ENCODE measurements around the gene ROBO3.

ROBO3 gene

GRCh38 chr11:124840666-124841065 is 24.6 kb upstream of the ROBO3 start:
- H3K27ac ChIP-seq: no peak overlapping the region
- no peak overlapping the region for H3K4me3 ChIP-seq
- H3K4me2 ChIP-seq: no peak overlapping the region
- no peak overlapping the region for H3K9ac ChIP-seq
- peaks cover 0 to 18% (median 5%) of the 10 kb centered on the region in 11 experiments; a peak in 7 of 22 replicates for H3K9me3 ChIP-seq (replicated peaks in 1 of 11)
- peaks cover 5 to 15% (median 10%) of the 10 kb centered on the region in 10 experiments; a peak in 11 of 20 replicates for H3K4me1 ChIP-seq
- TF ChIP-seq Cebpa-rat (IDR thresholded peaks at IDR 0.05): no peak
- H3K36me3 ChIP-seq: no peaks in the 10 kb centered on the region
- peaks cover 0 to 38% (median 14%) of the 10 kb centered on the region in 11 experiments; a peak in 13 of 22 replicates for H4K20me1 ChIP-seq
- peaks cover 86 to 97% (median 90%) of the 10 kb centered on the region in 11 experiments for H3K27me3 ChIP-seq

DNA sequence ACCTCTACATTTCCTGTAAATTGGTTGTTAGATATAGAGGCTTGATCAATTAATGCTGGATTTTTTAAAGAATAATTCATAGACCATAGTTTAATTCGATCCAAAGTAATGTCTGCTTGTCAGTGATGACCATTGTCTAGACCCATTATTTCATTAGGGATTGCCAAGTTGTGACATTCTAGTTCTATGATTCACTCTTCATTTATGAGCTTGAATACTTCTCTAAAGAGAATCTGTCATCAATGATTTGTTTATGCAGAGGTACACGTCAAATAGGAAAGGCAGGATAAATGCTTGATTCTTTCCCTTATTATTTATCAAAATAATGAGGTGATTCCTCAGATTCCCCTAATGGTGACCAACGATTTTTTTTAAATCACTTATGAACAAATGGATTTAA is 24.0 kb upstream of the ROBO3 start:
- Histone ChIP-seq H3K27me3 (peaks cover 90 to 97% (median 92%) of the 10 kb centered on the region in 11 experiments), H3K4me1 (peaks cover 5 to 14% (median 10%) of the 10 kb centered on the region in 10 experiments; a peak in 11 of 20 replicates), H3K9me3 (replicated peaks in 1 of 11) (peaks cover 0 to 18% (median 5%) of the 10 kb centered on the region in 11 experiments; a peak in 7 of 22 replicates), H4K20me1 (peaks cover 0 to 38% (median 14%) of the 10 kb centered on the region in 11 experiments; a peak in 13 of 22 replicates), H3K4me2 (no peak overlapping the region), H3K4me3 (no peak overlapping the region), H3K9ac (no peak overlapping the region), H3K36me3 (no peaks in the 10 kb centered on the region), H3K27ac (no peak overlapping the region)
- no peak for TF ChIP-seq Cebpa-rat (IDR thresholded peaks at IDR 0.05)

GRCh38 chr11:124841840-124842239 is 23.4 kb upstream of the ROBO3 start:
- no peak overlapping the region for H3K9ac ChIP-seq
- no peak for TF ChIP-seq Cebpa-rat (IDR thresholded peaks at IDR 0.05)
- H3K9me3 ChIP-seq (replicated peaks in 1 of 11): peaks cover 0 to 18% (median 5%) of the 10 kb centered on the region in 11 experiments; a peak in 7 of 22 replicates
- H3K4me2 ChIP-seq: no peak overlapping the region
- peaks cover 93 to 99% (median 98%) of the 10 kb centered on the region in 11 experiments for H3K27me3 ChIP-seq
- H3K27ac ChIP-seq: no peak overlapping the region
- H3K36me3 ChIP-seq: no peaks in the 10 kb centered on the region
- H3K4me1 ChIP-seq: peaks cover 5 to 12% (median 7%) of the 10 kb centered on the region in 10 experiments; a peak in 11 of 20 replicates
- H3K4me3 ChIP-seq: 0 out of 20 replicates have a peak overlapping the region, but pooled peaks of 1 of the 10 experiments have one; percentile 4
- peaks cover 0 to 38% (median 14%) of the 10 kb centered on the region in 11 experiments; a peak in 13 of 22 replicates for H4K20me1 ChIP-seq

- Histone ChIP-seq H3K4me3 (0 out of 20 replicates have a peak overlapping the region, but pooled peaks of 1 of the 10 experiments have one; percentile 4), H3K27me3 (peaks cover 98 to 100% (median 100%) of the 10 kb centered on the region in 11 experiments), H3K27ac (no peak overlapping the region), H3K4me2 (no peak overlapping the region), H4K20me1 (peaks cover 0 to 38% (median 14%) of the 10 kb centered on the region in 11 experiments; a peak in 13 of 22 replicates), H3K36me3 (no peaks in the 10 kb centered on the region), H3K9me3 (replicated peaks in 1 of 11) (peaks cover 0 to 18% (median 5%) of the 10 kb centered on the region in 11 experiments; a peak in 7 of 22 replicates), H3K4me1 (peaks cover 5 to 10% (median 7%) of the 10 kb centered on the region in 10 experiments; a peak in 11 of 20 replicates), H3K9ac (no peak overlapping the region)
- no peak for TF ChIP-seq Cebpa-rat (IDR thresholded peaks at IDR 0.05)
Measured at GRCh38 chr11:124842305-124842704, 22.9 kb upstream of the ROBO3 start.

GRCh38 chr11:124843616-124843910 is 21.7 kb upstream of the ROBO3 start:
- Histone ChIP-seq H3K27ac (no peak overlapping the region), H3K9ac (no peak overlapping the region), H4K20me1 (peaks cover 0 to 29% (median 12%) of the 10 kb centered on the region in 11 experiments; a peak in 13 of 22 replicates), H3K27me3 (peaks cover 91 to 100% (median 100%) of the 10 kb centered on the region in 11 experiments), H3K9me3 (replicated peaks in 1 of 11) (peaks cover 0 to 18% (median 5%) of the 10 kb centered on the region in 11 experiments; a peak in 7 of 22 replicates), H3K4me2 (no peak overlapping the region), H3K4me1 (peaks cover 5 to 10% (median 7%) of the 10 kb centered on the region in 10 experiments; a peak in 11 of 20 replicates), H3K36me3 (no peaks in the 10 kb centered on the region), H3K4me3 (no peak overlapping the region)
- no peak for TF ChIP-seq Cebpa-rat (IDR thresholded peaks at IDR 0.05)

GRCh38 chr11:124844664-124845079 is 20.6 kb upstream of the ROBO3 start:
- TF ChIP-seq Cebpa-rat (IDR thresholded peaks at IDR 0.05): no peak
- Histone ChIP-seq H3K36me3 (no peaks in the 10 kb centered on the region), H3K27ac (no peak overlapping the region), H3K27me3 (peaks cover 86 to 100% (median 100%) of the 10 kb centered on the region in 11 experiments), H3K9me3 (replicated peaks in 1 of 11) (peaks cover 0 to 17% (median 5%) of the 10 kb centered on the region in 11 experiments; a peak in 7 of 22 replicates), H3K4me1 (peaks cover 0 to 2% (median 0%) of the 10 kb centered on the region in 10 experiments; a peak in 4 of 20 replicates), H4K20me1 (peaks cover 0 to 18% (median 7%) of the 10 kb centered on the region in 11 experiments; a peak in 11 of 22 replicates), H3K9ac (no peak overlapping the region), H3K4me3 (no peak overlapping the region), H3K4me2 (no peak overlapping the region)

DNA sequence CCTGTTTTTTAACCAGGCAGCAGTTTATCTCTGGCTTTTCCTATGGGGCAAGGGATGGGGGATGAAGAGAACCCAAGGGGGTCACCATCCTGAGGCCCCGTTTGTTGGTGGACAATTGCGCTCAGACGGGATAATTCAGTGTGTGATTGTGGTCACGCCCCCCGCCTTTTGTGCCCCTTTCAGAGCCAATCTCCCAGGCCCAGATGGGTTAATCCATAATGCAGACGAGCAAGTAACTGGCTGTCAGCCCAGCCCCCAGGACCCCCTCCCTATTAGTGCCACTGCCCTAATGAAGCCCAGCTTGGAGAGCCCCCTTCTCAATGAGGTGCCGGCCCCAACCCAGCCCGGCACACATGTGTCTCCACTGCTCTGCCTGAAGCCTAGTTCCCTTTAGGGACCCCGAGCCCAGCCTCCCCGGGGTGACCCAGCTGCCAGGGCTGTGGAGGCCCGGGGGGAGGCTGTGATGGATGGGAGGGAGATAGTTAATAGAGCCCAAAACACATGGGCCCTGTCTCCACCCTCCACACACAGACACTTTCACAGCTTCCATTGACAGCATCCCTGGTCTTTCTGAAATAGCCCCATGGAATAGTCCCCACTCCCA is 19.1 kb upstream of the ROBO3 start:
- Histone ChIP-seq H4K20me1 (peaks cover 0 to 14% (median 7%) of the 10 kb centered on the region in 11 experiments; a peak in 8 of 22 replicates), H3K9me3 (replicated peaks in 1 of 11) (peaks cover 0 to 13% (median 5%) of the 10 kb centered on the region in 11 experiments; a peak in 5 of 22 replicates), H3K4me3 (no peak overlapping the region), H3K27me3 (peaks cover 71 to 92% (median 87%) of the 10 kb centered on the region in 11 experiments), H3K4me1 (no peaks in the 10 kb centered on the region; a peak in 1 of 20 replicates), H3K36me3 (no peaks in the 10 kb centered on the region), H3K9ac (no peak overlapping the region), H3K27ac (no peak overlapping the region), H3K4me2 (no peak overlapping the region)
- no peak for TF ChIP-seq Cebpa-rat (IDR thresholded peaks at IDR 0.05)

DNA sequence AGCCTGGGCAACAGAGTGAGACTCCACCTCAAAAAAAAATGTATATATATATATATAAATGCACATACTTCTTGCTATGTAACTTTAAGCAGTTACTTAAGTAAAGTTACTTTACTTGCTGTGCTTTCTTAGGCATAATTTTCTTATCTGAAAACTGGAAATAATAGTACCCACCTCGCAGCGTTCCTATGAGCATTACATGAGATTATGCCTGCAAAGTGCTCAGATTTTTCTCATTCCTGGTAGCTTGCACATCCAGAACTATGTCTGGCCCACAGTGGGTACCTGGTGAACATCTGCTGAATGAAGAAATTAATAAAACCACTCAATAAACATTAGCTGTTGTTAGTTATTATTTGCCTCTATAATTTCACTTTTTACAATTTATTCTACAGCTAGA is 6.1 kb upstream of the ROBO3 start:
- H3K27me3 ChIP-seq: peaks cover 32 to 49% (median 39%) of the 10 kb centered on the region in 11 experiments
- no peak overlapping the region for H3K27ac ChIP-seq
- H3K9ac ChIP-seq: no peak overlapping the region
- no peak overlapping the region for H3K4me2 ChIP-seq
- TF ChIP-seq Cebpa-rat (IDR thresholded peaks at IDR 0.05): no peak
- H4K20me1 ChIP-seq: peaks cover 0 to 2% (median 0%) of the 10 kb centered on the region in 11 experiments; a peak in 4 of 22 replicates
- H3K9me3 ChIP-seq (replicated peaks in 1 of 11): peaks cover 0 to 5% (median 0%) of the 10 kb centered on the region in 11 experiments; a peak in 1 of 22 replicates
- no peaks in the 10 kb centered on the region for H3K4me1 ChIP-seq
- H3K36me3 ChIP-seq: no peaks in the 10 kb centered on the region
- no peak overlapping the region for H3K4me3 ChIP-seq

- peaks cover 0 to 27% (median 9%) of the 10 kb centered on the region in 11 experiments; a peak in 9 of 22 replicates for H4K20me1 ChIP-seq
- peaks cover 0 to 26% (median 13%) of the 10 kb centered on the region in 11 experiments; a peak in 17 of 22 replicates for H3K9me3 ChIP-seq (replicated peaks in 1 of 11)
- H3K9ac ChIP-seq: no peak overlapping the region
- TF ChIP-seq Cebpa-rat (IDR thresholded peaks at IDR 0.05): no peak
- no peak overlapping the region for H3K4me3 ChIP-seq
- peaks cover 57 to 74% (median 64%) of the 10 kb centered on the region in 11 experiments for H3K27me3 ChIP-seq
- H3K36me3 ChIP-seq: no peaks in the 10 kb centered on the region
- peaks cover 0 to 12% (median 0%) of the 10 kb centered on the region in 10 experiments; a peak in 1 of 20 replicates for H3K4me1 ChIP-seq
- no peak overlapping the region for H3K27ac ChIP-seq
- H3K4me2 ChIP-seq: no peak overlapping the region
Measured at GRCh38 chr11:124861670-124862069, 3.6 kb upstream of the ROBO3 start.
